Bronchial epithelial cell (primary cell): Measurements from ENCODE around the gene HDAC8. TPM values are rescaled to one million over a fixed set of nuclear protein-coding genes. Genes with fewer than 3 reads are reported as not detected.

Source experiments
- DNase-seq: peaks from one replicate; pipeline ENCODE4 v3.0.0-alpha.2; 2010; ENCODE audit warnings: low read depth
- FAIRE-seq: peaks from 2 replicates; lab custom pipeline; 2011; peaks lifted over from hg19 to GRCh38; lab: Jason Lieb, UNC
- H3K27me3 ChIP-seq: 2 replicates; pipeline ENCODE4 v1.5.1; 2011; ENCODE audit warnings: low read length; ENCODE audit not compliant: control insufficient read depth, insufficient read depth
- H3K36me3 ChIP-seq: 2 replicates; pipeline ENCODE4 v1.5.1; 2011; ENCODE audit warnings: low read length; ENCODE audit not compliant: control insufficient read depth, insufficient read depth
- H3K4me3 ChIP-seq: 2 replicates; pipeline ENCODE4 v1.5.1; 2011; ENCODE audit warnings: mild to moderate bottlenecking, low read depth, low read length, control low read depth
- total RNA-seq: library from RNA; depleted of rRNA; stranded (reverse); fragments of >200 nt; gene quantifications from 2 replicates; pipeline ENCODE4 v1.2.1, GENCODE V29; 2014
- TF ChIP-seq, protein P1 (sequence below): IDR thresholded peaks from 2 replicates; pipeline ENCODE4 v1.5.1; 2011; ENCODE audit warnings: mild to moderate bottlenecking, moderate library complexity, low read length, control low read depth, inconsistent platforms; ENCODE audit not compliant: insufficient read depth, severe bottlenecking

Gene HDAC8
- total RNA-seq, 1 donor from 2014 or later, result 17.6 TPM

DNA sequence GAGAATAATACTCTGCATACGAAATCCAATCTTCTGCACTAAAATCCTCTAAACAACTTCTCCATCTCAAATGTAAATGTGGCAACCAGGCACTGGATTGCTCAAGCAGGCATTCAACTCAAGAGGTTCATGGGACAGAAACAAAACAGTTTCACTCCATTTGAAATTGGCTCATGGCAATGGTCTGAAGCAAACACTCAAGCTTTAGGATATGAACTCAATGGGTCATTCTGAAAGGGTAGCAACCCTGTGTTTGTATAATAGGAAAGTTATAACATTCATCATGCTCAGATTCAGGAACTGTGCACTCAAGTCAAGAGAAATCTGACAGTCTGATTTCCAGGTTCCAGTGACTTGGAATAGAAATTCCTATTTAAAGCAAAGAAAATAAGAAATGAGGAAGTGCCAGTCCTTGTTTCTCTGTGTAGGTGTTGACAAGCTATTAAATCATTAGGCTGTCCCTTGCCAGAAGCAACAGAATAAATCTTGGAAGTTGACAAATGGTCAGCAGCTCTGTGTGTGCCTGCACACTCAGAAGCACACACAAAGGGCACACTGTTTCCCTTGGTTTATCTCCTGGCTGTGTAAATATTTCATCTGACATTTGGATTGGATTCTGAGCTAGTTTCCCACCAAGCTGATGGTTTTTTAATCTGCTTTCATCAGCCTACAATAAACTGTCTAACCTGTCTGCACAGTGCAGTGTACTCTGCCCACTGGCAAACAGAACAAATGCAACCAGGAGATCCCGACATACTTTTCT is 191.0 kb downstream of the HDAC8 start:
- TF ChIP-seq, protein P1, sequence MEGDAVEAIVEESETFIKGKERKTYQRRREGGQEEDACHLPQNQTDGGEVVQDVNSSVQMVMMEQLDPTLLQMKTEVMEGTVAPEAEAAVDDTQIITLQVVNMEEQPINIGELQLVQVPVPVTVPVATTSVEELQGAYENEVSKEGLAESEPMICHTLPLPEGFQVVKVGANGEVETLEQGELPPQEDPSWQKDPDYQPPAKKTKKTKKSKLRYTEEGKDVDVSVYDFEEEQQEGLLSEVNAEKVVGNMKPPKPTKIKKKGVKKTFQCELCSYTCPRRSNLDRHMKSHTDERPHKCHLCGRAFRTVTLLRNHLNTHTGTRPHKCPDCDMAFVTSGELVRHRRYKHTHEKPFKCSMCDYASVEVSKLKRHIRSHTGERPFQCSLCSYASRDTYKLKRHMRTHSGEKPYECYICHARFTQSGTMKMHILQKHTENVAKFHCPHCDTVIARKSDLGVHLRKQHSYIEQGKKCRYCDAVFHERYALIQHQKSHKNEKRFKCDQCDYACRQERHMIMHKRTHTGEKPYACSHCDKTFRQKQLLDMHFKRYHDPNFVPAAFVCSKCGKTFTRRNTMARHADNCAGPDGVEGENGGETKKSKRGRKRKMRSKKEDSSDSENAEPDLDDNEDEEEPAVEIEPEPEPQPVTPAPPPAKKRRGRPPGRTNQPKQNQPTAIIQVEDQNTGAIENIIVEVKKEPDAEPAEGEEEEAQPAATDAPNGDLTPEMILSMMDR, result no peak
- H3K36me3 ChIP-seq, result no peaks in the 10 kb centered on the region
- DNase-seq, result no peak
- no peak for FAIRE-seq
- H3K27me3 ChIP-seq, result no peaks in the 10 kb centered on the region
- H3K4me3 ChIP-seq, result no peak overlapping the region

DNA sequence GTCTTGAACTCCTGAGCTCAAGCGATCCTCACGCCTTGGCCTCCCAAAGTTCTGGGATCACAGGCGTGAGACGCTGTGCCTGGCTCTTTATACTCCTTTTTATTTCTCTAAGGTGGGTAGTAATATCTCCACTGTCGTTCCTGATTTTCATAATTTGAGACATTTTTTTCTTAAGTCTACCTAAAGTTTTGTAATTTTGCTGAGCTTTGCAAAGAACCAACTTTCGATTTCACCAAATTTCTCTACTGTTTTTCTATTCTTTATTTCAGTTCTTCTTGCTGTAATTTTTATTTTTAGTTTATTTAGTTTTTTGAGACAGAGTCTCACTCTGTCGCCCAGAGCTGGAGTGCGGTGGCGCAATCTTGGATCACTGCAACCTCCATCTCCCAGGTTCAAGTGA is 196.5 kb downstream of the HDAC8 start:
- Histone ChIP-seq H3K36me3 (no peaks in the 10 kb centered on the region), H3K4me3 (no peak overlapping the region), H3K27me3 (no peaks in the 10 kb centered on the region)
- DNase-seq (no peak), FAIRE-seq (no peak)
- TF ChIP-seq, protein P1, result no peak

DNA sequence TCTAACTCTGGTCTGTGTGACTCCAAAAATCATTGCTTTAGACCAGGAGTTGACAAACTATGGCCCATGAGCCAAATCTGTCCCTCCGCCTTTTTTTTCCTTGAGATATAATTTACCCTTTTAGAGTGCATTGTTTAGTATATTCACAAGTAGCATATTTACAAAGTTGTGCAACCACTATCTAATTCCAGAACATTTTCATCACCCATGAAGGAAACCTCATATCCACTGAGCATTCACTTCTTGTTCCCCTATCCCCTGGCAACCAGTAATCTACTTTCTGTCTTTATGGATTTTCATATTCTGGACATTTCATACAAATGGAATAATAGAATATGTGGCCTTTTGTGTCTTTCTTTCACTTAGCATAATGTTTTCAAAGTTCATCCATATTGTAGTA is 199.5 kb downstream of the HDAC8 start:
- DNase-seq (no peak), FAIRE-seq (no peak)
- TF ChIP-seq, protein P1, result no peak
- Histone ChIP-seq H3K4me3 (no peak overlapping the region), H3K36me3 (no peaks in the 10 kb centered on the region), H3K27me3 (no peaks in the 10 kb centered on the region)

DNA sequence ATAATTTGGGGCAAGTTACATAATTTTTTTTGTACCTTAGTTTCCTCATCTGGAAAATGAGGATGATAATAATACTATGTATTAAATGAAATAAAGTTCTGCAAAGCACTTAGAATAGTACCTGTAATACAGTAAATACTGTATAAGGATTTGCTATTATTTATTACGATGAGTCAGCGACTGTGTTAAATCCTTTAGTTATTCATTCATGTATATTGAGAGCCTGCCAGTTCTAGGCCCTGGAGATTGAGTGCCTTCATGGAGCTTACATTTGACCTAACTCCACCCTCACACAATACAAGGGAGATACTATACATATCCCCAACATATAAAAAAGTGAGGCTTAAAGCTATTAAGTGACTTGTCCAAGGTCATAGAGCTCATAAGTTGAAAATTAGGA is 199.9 kb downstream of the HDAC8 start:
- Histone ChIP-seq H3K27me3 (no peaks in the 10 kb centered on the region), H3K36me3 (no peaks in the 10 kb centered on the region), H3K4me3 (no peak overlapping the region)
- DNase-seq (no peak), FAIRE-seq (no peak)
- TF ChIP-seq, protein P1, result no peak

DNA sequence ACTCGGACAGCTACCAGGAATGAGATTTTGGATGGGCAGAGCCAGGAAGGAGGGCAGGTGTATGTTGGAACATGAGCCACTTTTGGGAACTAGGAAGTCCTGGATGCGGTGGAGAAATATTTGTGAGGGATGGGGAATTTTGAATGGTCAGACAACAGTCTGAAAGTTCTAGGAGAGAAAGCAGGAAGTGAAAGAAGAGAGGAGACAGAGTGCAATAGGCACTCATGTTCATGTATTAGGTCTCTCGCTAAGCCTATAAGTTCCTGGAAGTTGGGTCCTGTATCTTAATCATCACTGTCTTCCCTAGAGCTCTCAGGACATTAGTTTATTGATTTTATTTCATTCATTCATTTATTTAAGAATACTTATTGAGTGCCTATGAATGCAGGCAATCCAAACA is 201.2 kb downstream of the HDAC8 start:
- FAIRE-seq (no peak), DNase-seq (no peak)
- H3K27me3 ChIP-seq, result no peaks in the 10 kb centered on the region
- H3K36me3 ChIP-seq, result no peaks in the 10 kb centered on the region
- TF ChIP-seq, protein P1, result no peak
- H3K4me3 ChIP-seq, result no peak overlapping the region

DNA sequence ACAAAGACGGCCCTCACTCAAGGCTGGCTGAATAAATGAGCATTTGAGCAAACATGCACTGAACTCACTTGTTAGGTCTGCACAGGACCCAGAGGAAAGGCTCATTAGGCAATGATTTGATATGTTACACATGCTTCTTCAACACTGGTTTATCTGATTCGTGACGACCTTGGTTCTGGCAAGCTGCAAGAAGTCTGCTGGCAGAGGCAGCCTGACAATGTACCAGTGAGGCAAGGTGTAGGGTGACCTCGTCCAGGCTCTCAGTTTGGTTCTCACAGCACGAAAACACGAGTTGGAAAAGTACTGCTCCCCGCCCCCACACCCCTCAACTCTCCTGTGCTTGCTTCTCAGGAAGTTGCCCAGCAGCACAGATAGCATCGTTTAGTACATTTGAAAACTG is 203.8 kb downstream of the HDAC8 start:
- FAIRE-seq (peak; percentile 89), DNase-seq (no peak)
- Histone ChIP-seq H3K27me3 (no peaks in the 10 kb centered on the region), H3K36me3 (no peaks in the 10 kb centered on the region), H3K4me3 (no peak overlapping the region)
- TF ChIP-seq, protein P1, result no peak
